ENCODE results near the gene NEU4. TPM values are rescaled to one million over a fixed set of nuclear protein-coding genes. Genes with fewer than 3 reads are reported as not detected.

The NEU4 gene
- total and polyA plus RNA-seq, 2 of the 4 experiments (the other 2 are of a cell fraction) = not detected

- ATAC-seq (ENCODE audit: low read depth) (no peak), DNase-seq (no peak)
- in situ Hi-C loops (cut with MboI; ENCODE audit: low sequenced_read_pairs) (no loop called here), dilution Hi-C loops (cut with HindIII; ENCODE audit: low sequenced_read_pairs, unreplicated experiment) (no loop called here), intact Hi-C loops (cut with micrococcal nuclease) (no loop called here)
- Histone ChIP-seq H2AK5ac (ENCODE audit: low read depth, low read length) (no peak overlapping the region), H2BK15ac (ENCODE audit: low read depth, low read length) (no peak overlapping the region), H4K91ac (ENCODE audit: insufficient read depth, low read depth, low read length) (no peak overlapping the region), H2BK5ac (ENCODE audit: low read depth, low read length, poor library complexity, severe bottlenecking) (no peak overlapping the region), H2AK9ac (replicated peaks; ENCODE audit: low read depth, low read length, poor library complexity) (no peak overlapping the region), H3K18ac (ENCODE audit: low read depth, low read length) (no peak overlapping the region), H3K9me3 (ENCODE audit: control insufficient read depth, insufficient read depth, low read length) (no peaks in the 10 kb centered on the region), H4K8ac (ENCODE audit: low read depth in 2 of 2, low read length in 2 of 2) (no peak overlapping the region), H2AFZ (replicated peaks; ENCODE audit: low read length, poor library complexity) (peak overlapping the region; percentile 49), H3K9me1 (ENCODE audit: insufficient read depth, low read length) (no peaks in the 10 kb centered on the region), H2BK120ac (ENCODE audit: low read depth, low read length) (no peak overlapping the region), H3K4me3 (ENCODE audit: insufficient read depth, low read depth, low read length) (no peak overlapping the region), H3K56ac (ENCODE audit: extremely low read depth, insufficient read depth, low read length) (no peak overlapping the region), H3K14ac (replicated peaks; ENCODE audit: low read depth, low read length) (no peak overlapping the region), H3K27me3 (ENCODE audit: control insufficient read depth, insufficient read depth, low read length) (peaks cover 16% of the 10 kb centered on the region), H4K5ac (ENCODE audit: low read depth, low read length) (no peak overlapping the region), H3K36me3 (ENCODE audit: control insufficient read depth, insufficient read depth, low read length) (no peaks in the 10 kb centered on the region), H3K23ac (ENCODE audit: low read depth, low read length) (no peak overlapping the region), H3K9ac (ENCODE audit: low read depth, low read length) (no peak overlapping the region), H3K4me2 (ENCODE audit: low read depth, low read length) (no peak overlapping the region), H3K4ac (ENCODE audit: low read depth, low read length) (no peak overlapping the region), H4K20me1 (ENCODE audit: insufficient read depth, low read length) (no peaks in the 10 kb centered on the region; the same call in 1 of the 2 replicates), H3K4me1 (ENCODE audit: control insufficient read depth, insufficient read depth, low read length) (peaks cover 3% of the 10 kb centered on the region; the same call in 1 of the 2 replicates), H2BK20ac (ENCODE audit: low read depth, low read length) (no peak overlapping the region), H3K79me1 (ENCODE audit: low read depth in 1 of 2, low read length in 2 of 2) (no peaks in the 10 kb centered on the region), H3K27ac (ENCODE audit: insufficient read depth, low read length) (no peak overlapping the region)
- no TSS peak for BruUV-seq (replicated peaks)
- ChIA-PET POLR2A (ENCODE audit: unreplicated experiment) (no interaction called here), CTCF (no interaction called here)
- 63% methylated on average over 11 of the region's 29 CpGs; no CpG with 5 or more reads in 1 of the 2 experiments for WGBS, 2 experiments (ENCODE audit: extremely low coverage in 2 of 2, insufficient read length in 1 of 2)
- no peak for TF ChIP-seq CEBPB (IDR thresholded peaks at IDR 0.05; ENCODE audit: low read depth, low read length)
- TF ChIP-seq RFX5 (IDR thresholded peaks at IDR 0.05; ENCODE audit: low read depth, low read length) = no peak
- TF ChIP-seq ELK1 (IDR thresholded peaks at IDR 0.05; ENCODE audit: borderline replicate concordance, low read depth, low read length) = no peak
- TF ChIP-seq MAZ (IDR thresholded peaks at IDR 0.05; ENCODE audit: borderline replicate concordance, low read depth, low read length) = no peak
- TF ChIP-seq NFE2L2 (IDR thresholded peaks at IDR 0.05; ENCODE audit: low read depth, low read length) = no peak
- TF ChIP-seq SMC3 (IDR thresholded peaks at IDR 0.05; ENCODE audit: low read depth, low read length) = no peak
- TF ChIP-seq BHLHE40 (IDR thresholded peaks at IDR 0.05; ENCODE audit: low read depth, low read length) = no peak
- no peak for TF ChIP-seq CHD1 (IDR thresholded peaks at IDR 0.05; ENCODE audit: low read depth, low read length)
- TF ChIP-seq FOS (IDR thresholded peaks at IDR 0.05; ENCODE audit: low read depth, low read length) = no peak
- no peak for TF ChIP-seq USF2 (IDR thresholded peaks at IDR 0.05; ENCODE audit: low read depth, low read length)
- TF ChIP-seq POLR2A (IDR thresholded peaks at IDR 0.05; ENCODE audit: low read depth, low read length) = no peak
- TF ChIP-seq MAFK (IDR thresholded peaks at IDR 0.05; ENCODE audit: low read depth, low read length) = no peak
- no peak for TF ChIP-seq RCOR1 (IDR thresholded peaks at IDR 0.05; ENCODE audit: insufficient replicate concordance, low read length)
- TF ChIP-seq CTCF (conservative IDR thresholded peaks at IDR 0.05; ENCODE audit: low read depth, low read length) = no peak
- TF ChIP-seq MXI1 (IDR thresholded peaks at IDR 0.05; ENCODE audit: borderline replicate concordance, low read depth, low read length) = no peak
Observed at GRCh38 chr2:241809383-241810306, 652 bp downstream of the NEU4 start.
